ENCODE measurements around the gene PTDSS2. TPM values are rescaled to one million over a fixed set of nuclear protein-coding genes. Genes with fewer than 3 reads are reported as not detected.
A peak's percentile ranks its signal among the peaks of the same experiment; 100 is the strongest.

PTDSS2 gene
- total and polyA plus RNA-seq, 10 donors, result 11.0 to 40.7 (median 25.7) TPM

DNA sequence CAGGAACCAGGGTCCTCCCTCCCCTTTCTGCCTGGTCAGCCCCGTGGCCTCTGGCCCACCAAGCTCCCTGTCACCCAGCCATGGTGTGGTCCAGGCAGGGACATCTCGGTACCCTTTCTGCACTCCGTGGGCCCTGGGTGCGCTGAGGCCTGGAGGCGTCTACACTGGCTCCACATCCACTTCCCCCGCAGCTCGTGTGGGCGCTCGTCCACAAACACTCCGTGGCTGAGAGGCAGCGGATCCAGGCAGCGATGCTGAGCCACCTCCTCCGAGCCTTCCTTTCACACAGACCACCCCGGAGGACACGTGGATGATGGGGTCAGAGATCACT is 40.8 kb downstream of the PTDSS2 start:
- DNase-seq, result no peak
- H3K4me3 ChIP-seq, result no peak overlapping the region
- intact Hi-C loops (cut with DNase I; ENCODE audit: low total_unique reads), result no loop called here
- WGBS, 5 donors, result 91 to 94% (median 93%) methylated on average over 14 to 15 of the region's 15 CpGs
- no peak overlapping the region for H3K27ac ChIP-seq
- TF ChIP-seq POLR2AphosphoS5 (IDR thresholded peaks at IDR 0.05) (peak in 1 of 3 donors; percentile 12), POLR2A (IDR thresholded peaks at IDR 0.05) (no peak)
- TF ChIP-seq, protein P1, sequence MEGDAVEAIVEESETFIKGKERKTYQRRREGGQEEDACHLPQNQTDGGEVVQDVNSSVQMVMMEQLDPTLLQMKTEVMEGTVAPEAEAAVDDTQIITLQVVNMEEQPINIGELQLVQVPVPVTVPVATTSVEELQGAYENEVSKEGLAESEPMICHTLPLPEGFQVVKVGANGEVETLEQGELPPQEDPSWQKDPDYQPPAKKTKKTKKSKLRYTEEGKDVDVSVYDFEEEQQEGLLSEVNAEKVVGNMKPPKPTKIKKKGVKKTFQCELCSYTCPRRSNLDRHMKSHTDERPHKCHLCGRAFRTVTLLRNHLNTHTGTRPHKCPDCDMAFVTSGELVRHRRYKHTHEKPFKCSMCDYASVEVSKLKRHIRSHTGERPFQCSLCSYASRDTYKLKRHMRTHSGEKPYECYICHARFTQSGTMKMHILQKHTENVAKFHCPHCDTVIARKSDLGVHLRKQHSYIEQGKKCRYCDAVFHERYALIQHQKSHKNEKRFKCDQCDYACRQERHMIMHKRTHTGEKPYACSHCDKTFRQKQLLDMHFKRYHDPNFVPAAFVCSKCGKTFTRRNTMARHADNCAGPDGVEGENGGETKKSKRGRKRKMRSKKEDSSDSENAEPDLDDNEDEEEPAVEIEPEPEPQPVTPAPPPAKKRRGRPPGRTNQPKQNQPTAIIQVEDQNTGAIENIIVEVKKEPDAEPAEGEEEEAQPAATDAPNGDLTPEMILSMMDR (IDR thresholded peaks at IDR 0.05 in 8 of 11, conservative IDR thresholded peaks at IDR 0.05 in 3 of 11), result no peak
- H3K9me3 ChIP-seq, result no peaks in the 10 kb centered on the region
- H3K4me1 ChIP-seq, result peaks cover 0 to 5% (median 0%) of the 10 kb centered on the region in 6 donors
- H3K36me3 ChIP-seq, result peaks cover 0 to 88% (median 50%) of the 10 kb centered on the region in 6 donors
- H3K27me3 ChIP-seq (replicated peaks in 1 of 7), result no peaks in the 10 kb centered on the region

DNA sequence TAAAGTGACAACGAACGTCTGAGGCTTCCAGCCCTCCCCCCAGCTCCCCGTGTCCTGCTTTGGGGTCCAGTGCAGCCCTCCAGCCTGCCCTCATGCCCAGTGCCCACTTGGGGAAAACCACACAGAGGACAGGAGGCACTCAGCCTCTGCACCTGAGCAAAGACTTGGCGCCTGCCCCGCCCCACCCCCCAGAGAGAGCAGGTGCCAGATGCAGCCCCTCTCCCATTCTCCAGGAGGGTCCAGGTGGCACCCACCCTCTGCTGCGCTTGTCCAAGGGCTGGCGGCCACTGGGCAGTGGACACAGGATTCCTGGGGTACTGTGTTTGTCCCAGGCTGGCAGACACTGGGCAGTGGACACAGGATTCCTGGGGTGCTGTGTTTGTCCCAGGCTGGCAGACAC is 41.3 kb downstream of the PTDSS2 start:
- 85 to 94% (median 90%) methylated on average over 7 of the region's 7 CpGs for WGBS, 5 donors
- Histone ChIP-seq H3K9me3 (no peaks in the 10 kb centered on the region), H3K4me3 (no peak overlapping the region), H3K27ac (no peak overlapping the region), H3K27me3 (replicated peaks in 1 of 7) (no peaks in the 10 kb centered on the region), H3K36me3 (peaks cover 0 to 93% (median 54%) of the 10 kb centered on the region in 6 donors), H3K4me1 (peaks cover 0 to 7% (median 0%) of the 10 kb centered on the region in 6 donors)
- TF ChIP-seq POLR2A (IDR thresholded peaks at IDR 0.05) (no peak), POLR2AphosphoS5 (IDR thresholded peaks at IDR 0.05) (no peak)
- TF ChIP-seq, protein P1 (IDR thresholded peaks at IDR 0.05 in 8 of 11, conservative IDR thresholded peaks at IDR 0.05 in 3 of 11), result no peak
- DNase-seq, result no peak
- intact Hi-C loops (cut with DNase I; ENCODE audit: low total_unique reads), result no loop called here

DNA sequence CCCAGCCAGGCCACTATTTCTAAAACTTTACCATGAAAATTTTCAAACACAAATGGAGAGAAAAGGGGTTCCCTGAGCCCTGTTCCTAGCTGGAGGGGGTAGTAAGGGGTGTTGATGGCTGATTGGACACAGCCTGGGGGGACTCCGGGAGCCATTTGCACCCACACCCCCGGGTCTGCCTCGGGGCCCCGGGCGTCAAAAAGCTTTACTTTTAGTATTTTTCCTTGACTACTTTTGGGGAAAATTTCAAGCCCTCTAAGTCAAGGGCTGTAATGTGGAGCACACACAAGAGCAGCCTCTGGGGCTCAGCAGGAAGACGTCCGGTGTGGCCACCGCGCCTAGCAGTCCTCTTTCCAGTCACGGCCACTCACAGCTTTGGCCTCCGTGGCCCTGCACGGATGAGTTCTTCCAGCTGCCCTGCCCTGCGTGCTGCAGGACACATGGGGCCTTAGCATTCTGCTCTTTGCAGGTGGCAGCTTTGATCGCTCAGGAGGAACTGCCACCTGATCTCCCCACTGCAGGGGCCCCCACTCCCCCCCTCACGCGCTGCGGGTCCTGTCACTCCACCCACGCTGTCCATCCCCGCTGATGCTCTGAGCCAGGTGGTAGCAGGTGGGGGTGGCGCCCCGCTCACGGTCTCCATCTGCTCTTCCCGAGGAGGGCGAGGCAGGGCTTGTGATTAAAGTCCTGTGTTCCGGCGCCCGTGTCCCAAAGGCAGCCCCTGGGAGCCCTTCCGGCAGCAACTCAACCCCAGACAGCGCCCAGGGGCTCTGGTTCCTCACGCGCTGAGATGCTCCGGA is 42.5 kb downstream of the PTDSS2 start:
- TF ChIP-seq POLR2A (IDR thresholded peaks at IDR 0.05), result no peak
- TF ChIP-seq POLR2AphosphoS5 (IDR thresholded peaks at IDR 0.05), result peak; percentile 24 to 61 (median 26)
- peaks cover 0 to 96% (median 66%) of the 10 kb centered on the region in 6 donors for H3K36me3 ChIP-seq
- intact Hi-C loops (cut with DNase I; ENCODE audit: low total_unique reads), result no loop called here

DNA sequence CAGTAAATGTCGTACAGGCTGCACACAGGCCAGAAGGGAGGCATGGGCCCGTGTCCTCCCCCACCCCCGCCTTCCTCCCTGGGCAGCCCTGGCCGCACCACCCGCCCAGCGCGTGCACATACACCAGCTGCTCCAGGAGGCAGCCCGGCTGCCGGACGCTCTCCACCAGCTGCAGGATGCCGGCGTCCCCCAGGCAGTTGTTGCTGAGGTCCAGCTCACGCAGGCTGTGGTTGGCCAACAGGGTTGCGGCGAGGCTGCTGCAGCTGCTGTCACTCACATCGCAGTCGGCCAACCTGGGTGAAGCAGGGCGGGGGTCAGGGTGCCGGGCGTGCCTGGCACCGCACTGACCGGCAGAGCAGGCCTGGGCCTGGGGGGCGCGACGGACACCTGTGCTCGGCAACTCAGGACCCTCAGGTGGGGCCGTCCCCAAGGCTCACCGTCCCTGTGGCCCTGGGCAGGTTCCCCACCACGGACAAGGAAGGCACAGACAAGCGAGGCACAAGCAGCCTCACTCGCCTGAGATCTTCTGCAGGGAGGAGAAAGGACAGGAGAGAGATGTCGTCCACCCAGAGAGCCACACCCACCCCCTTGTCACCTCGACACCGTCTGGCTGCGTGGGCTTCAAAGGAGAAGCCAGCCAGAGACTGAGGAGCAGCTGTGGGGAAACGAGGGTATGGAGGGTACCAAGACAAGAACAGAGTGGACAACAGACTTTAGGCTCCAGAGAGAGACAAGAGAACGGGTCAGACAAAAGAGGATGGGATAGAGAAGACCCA is 44.9 kb downstream of the PTDSS2 start:
- no peaks in the 10 kb centered on the region for H3K27me3 ChIP-seq (replicated peaks in 1 of 7)
- H3K4me1 ChIP-seq, result peaks cover 0 to 7% (median 0%) of the 10 kb centered on the region in 6 donors
- no peak overlapping the region for H3K27ac ChIP-seq
- TF ChIP-seq, protein P1 (IDR thresholded peaks at IDR 0.05 in 8 of 11, conservative IDR thresholded peaks at IDR 0.05 in 3 of 11), result no peak
- TF ChIP-seq POLR2A (IDR thresholded peaks at IDR 0.05) (no peak), POLR2AphosphoS5 (IDR thresholded peaks at IDR 0.05) (peak in 2 of 3 donors; percentile 9 to 50)
- H3K9me3 ChIP-seq, result no peaks in the 10 kb centered on the region
- H3K4me3 ChIP-seq, result no peak overlapping the region
- no peak for DNase-seq
- WGBS, 5 donors, result 86 to 93% (median 90%) methylated on average over 21 to 37 of the region's 37 CpGs
- peaks cover 7 to 96% (median 84%) of the 10 kb centered on the region in 6 donors for H3K36me3 ChIP-seq
- intact Hi-C loops (cut with DNase I; ENCODE audit: low total_unique reads), result no loop called here

More for the DNA sequence above, 42.5 kb downstream of the PTDSS2 start:
- H3K4me1 ChIP-seq, result peaks cover 0 to 7% (median 0%) of the 10 kb centered on the region in 6 donors
- H3K27ac ChIP-seq, result no peak overlapping the region
- 83 to 89% (median 88%) methylated on average over 27 to 32 of the region's 32 CpGs for WGBS, 5 donors
- H3K4me3 ChIP-seq, result no peak overlapping the region
- no peak for DNase-seq
- H3K27me3 ChIP-seq (replicated peaks in 1 of 7), result no peaks in the 10 kb centered on the region
- no peaks in the 10 kb centered on the region for H3K9me3 ChIP-seq
